ENCODE data around the gene RP2. TPM values are rescaled to one million over a fixed set of nuclear protein-coding genes. Genes with fewer than 3 reads are reported as not detected.

The RP2 gene
- total RNA-seq, 2 donors from 2014 or later, result 6.0 to 7.6 TPM

- no peak for TF ChIP-seq POLR2AphosphoS5 (IDR thresholded peaks at IDR 0.05)
- TF ChIP-seq POLR2A (IDR thresholded peaks at IDR 0.05), result no peak
- no peak for TF ChIP-seq CTCF (IDR thresholded peaks at IDR 0.05)
- intact Hi-C loops (cut with DNase I), result no loop called here
- no peak for DNase-seq (ENCODE audit: low spot score)
- H3K27ac ChIP-seq, result no peak overlapping the region
- WGBS, result 88% methylated on average over 2 of the region's 2 CpGs
- H3K4me1 ChIP-seq (replicated peaks), result no peaks in the 10 kb centered on the region
- no peaks in the 10 kb centered on the region for H3K36me3 ChIP-seq
- no peaks in the 10 kb centered on the region for H3K9me3 ChIP-seq
- H3K4me3 ChIP-seq, result no peak overlapping the region
- H3K27me3 ChIP-seq (replicated peaks; ENCODE audit: insufficient read depth), result no peaks in the 10 kb centered on the region
Measured at GRCh38 chrX:46873746-46874145, 36.9 kb downstream of the RP2 start.

DNA sequence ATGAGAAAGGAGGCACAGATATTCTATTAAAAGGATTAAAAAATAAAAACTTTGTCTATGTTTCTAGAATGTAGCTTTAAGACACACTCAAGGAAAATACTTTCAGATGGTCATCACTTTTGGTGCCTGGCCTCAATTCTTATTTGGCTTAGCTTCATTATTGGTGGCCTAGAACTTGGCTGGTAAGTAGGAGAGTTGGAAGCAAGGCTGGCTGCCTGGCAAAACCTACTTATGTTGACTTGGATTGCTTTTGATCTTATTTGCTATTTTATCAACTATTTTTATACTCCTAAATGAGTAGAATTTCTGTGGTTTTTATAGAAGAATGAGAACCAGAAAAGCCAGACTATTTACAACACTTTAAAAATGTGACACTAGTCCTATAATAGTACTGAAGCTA is 40.1 kb downstream of the RP2 start:
- intact Hi-C loops (cut with DNase I), result no loop called here
- no peaks in the 10 kb centered on the region for H3K9me3 ChIP-seq
- no peak overlapping the region for H3K4me3 ChIP-seq
- H3K36me3 ChIP-seq, result no peaks in the 10 kb centered on the region
- no peak for TF ChIP-seq POLR2AphosphoS5 (IDR thresholded peaks at IDR 0.05)
- TF ChIP-seq POLR2A (IDR thresholded peaks at IDR 0.05), result no peak
- no peak for TF ChIP-seq CTCF (IDR thresholded peaks at IDR 0.05)
- H3K27ac ChIP-seq, result no peak overlapping the region
- no peaks in the 10 kb centered on the region for H3K4me1 ChIP-seq (replicated peaks)
- H3K27me3 ChIP-seq (replicated peaks; ENCODE audit: insufficient read depth), result no peaks in the 10 kb centered on the region
- DNase-seq (ENCODE audit: low spot score), result no peak

DNA sequence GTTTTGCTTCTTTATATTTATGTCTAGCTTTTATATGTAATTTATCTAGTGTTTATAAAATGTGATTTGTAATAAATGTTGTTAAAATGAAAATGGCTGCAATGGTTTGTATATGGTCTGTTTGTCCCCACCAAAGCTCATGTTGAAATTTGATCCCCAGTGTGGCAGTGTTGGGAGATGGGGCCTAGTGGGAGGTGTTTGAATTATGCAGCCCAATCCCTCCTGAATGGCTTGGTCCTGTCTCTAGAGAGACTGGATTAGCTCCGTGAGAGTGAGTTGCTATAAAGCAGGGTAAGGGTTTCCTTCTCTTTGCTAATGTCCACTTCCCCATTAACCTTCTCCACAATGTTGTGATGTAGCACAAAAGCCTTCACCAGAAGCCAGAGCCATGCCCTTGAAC is 45.4 kb downstream of the RP2 start:
- 92% methylated on average over 1 of the region's 1 CpG for WGBS
- no peaks in the 10 kb centered on the region for H3K36me3 ChIP-seq
- H3K27ac ChIP-seq, result no peak overlapping the region
- no peak for DNase-seq (ENCODE audit: low spot score)
- H3K4me3 ChIP-seq, result no peak overlapping the region
- no peaks in the 10 kb centered on the region for H3K9me3 ChIP-seq
- intact Hi-C loops (cut with DNase I), result no loop called here
- no peaks in the 10 kb centered on the region for H3K27me3 ChIP-seq (replicated peaks; ENCODE audit: insufficient read depth)
- no peak for TF ChIP-seq POLR2AphosphoS5 (IDR thresholded peaks at IDR 0.05)
- TF ChIP-seq CTCF (IDR thresholded peaks at IDR 0.05), result no peak
- TF ChIP-seq POLR2A (IDR thresholded peaks at IDR 0.05), result no peak
- H3K4me1 ChIP-seq (replicated peaks), result no peaks in the 10 kb centered on the region

GRCh38 chrX:46884799-46885198 is 48.0 kb downstream of the RP2 start:
- intact Hi-C loops (cut with DNase I), result no loop called here
- no peaks in the 10 kb centered on the region for H3K4me1 ChIP-seq (replicated peaks)
- 89% methylated on average over 3 of the region's 3 CpGs for WGBS
- H3K4me3 ChIP-seq, result no peak overlapping the region
- H3K36me3 ChIP-seq, result no peaks in the 10 kb centered on the region
- DNase-seq (ENCODE audit: low spot score), result no peak
- H3K27me3 ChIP-seq (replicated peaks; ENCODE audit: insufficient read depth), result no peaks in the 10 kb centered on the region
- no peaks in the 10 kb centered on the region for H3K9me3 ChIP-seq
- H3K27ac ChIP-seq, result no peak overlapping the region
- no peak for TF ChIP-seq POLR2AphosphoS5 (IDR thresholded peaks at IDR 0.05)
- no peak for TF ChIP-seq CTCF (IDR thresholded peaks at IDR 0.05)
- no peak for TF ChIP-seq POLR2A (IDR thresholded peaks at IDR 0.05)

DNA sequence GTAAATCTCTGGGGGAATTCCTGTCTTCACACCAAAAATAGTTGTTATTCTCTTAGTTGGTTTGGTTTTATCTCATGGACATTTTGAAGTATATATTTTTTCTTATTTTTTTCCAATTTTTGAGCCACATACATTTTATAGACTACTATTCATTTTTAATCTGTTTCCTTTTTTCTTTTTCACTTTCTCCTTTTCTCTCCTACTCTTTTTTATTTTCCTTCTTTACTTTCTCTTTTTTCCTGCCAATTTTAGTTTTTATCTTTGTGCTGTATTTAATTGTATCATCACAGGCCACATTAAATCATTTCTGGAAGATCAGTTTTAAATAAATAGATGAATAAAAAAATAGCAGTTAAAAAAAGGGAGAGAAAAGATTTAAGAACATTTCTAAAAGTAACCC is 61.4 kb downstream of the RP2 start:
- H3K9me3 ChIP-seq, result no peaks in the 10 kb centered on the region
- H3K27me3 ChIP-seq (replicated peaks; ENCODE audit: insufficient read depth), result no peaks in the 10 kb centered on the region
- TF ChIP-seq POLR2AphosphoS5 (IDR thresholded peaks at IDR 0.05) (no peak), POLR2A (IDR thresholded peaks at IDR 0.05) (no peak), CTCF (IDR thresholded peaks at IDR 0.05) (no peak)
- DNase-seq (ENCODE audit: low spot score), result no peak
- intact Hi-C loops (cut with DNase I), result no loop called here
- no peaks in the 10 kb centered on the region for H3K36me3 ChIP-seq
- H3K4me3 ChIP-seq, result no peak overlapping the region
- no peak overlapping the region for H3K27ac ChIP-seq
- no peaks in the 10 kb centered on the region for H3K4me1 ChIP-seq (replicated peaks)
